Hepatocyte (in vitro differentiated cells): ENCODE data around the gene MAMDC2.

Experiments used
- EZH2 ChIP-seq: fragments of 200-600 bp; sonication (generic); IDR thresholded peaks from 2 replicates; pipeline ENCODE4 v1.6.1; 2016; ENCODE audit warnings: antibody characterized with exemption, mild to moderate bottlenecking, borderline replicate concordance
- EZH2phosphoT487 ChIP-seq: fragments of 200-600 bp; sonication (generic); IDR thresholded peaks from one replicate; pipeline ENCODE4 v1.6.1; 2018; ENCODE audit warnings: antibody characterized with exemption, mild to moderate bottlenecking, low read depth, moderate library complexity; ENCODE audit not compliant: unreplicated experiment, severe bottlenecking
- TF ChIP-seq, protein P1 (sequence below): fragments of 200-600 bp; sonication (generic); IDR thresholded peaks from 2 replicates; pipeline ENCODE4 v1.5.1; 2016; ENCODE audit warnings: antibody characterized with exemption, mild to moderate bottlenecking; ENCODE audit not compliant: poor library complexity

DNA sequence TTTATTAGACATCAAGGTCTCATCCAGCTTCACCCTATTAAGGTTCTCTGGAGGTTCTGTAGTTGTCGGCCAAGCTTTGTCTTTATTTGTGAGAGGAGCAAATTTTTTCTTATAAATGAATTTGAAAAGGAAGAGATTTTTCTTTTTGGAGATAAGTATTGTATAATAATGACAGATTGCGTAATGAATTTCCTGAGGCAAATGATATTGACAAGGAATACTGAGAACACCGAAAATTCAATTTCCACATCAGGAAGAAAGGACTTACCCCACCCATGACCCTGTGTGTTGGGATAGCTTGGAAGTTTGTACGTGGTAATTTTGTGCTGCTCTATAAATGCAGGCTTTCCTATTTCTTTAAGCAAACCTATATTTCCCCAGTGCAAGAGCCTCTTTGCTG lies 53.5 kb downstream of the MAMDC2 start:
- TF ChIP-seq, protein P1, sequence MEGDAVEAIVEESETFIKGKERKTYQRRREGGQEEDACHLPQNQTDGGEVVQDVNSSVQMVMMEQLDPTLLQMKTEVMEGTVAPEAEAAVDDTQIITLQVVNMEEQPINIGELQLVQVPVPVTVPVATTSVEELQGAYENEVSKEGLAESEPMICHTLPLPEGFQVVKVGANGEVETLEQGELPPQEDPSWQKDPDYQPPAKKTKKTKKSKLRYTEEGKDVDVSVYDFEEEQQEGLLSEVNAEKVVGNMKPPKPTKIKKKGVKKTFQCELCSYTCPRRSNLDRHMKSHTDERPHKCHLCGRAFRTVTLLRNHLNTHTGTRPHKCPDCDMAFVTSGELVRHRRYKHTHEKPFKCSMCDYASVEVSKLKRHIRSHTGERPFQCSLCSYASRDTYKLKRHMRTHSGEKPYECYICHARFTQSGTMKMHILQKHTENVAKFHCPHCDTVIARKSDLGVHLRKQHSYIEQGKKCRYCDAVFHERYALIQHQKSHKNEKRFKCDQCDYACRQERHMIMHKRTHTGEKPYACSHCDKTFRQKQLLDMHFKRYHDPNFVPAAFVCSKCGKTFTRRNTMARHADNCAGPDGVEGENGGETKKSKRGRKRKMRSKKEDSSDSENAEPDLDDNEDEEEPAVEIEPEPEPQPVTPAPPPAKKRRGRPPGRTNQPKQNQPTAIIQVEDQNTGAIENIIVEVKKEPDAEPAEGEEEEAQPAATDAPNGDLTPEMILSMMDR, result no peak
- no peak for TF ChIP-seq EZH2
- no peak for TF ChIP-seq EZH2phosphoT487
